ENCODE results near the gene LILRB5.
"Not testable (repeated sequence)": the region's sequence is repeated elsewhere in the genome, so short reads cannot be mapped to it uniquely, and the experiment has no call there.

Gene LILRB5

DNA sequence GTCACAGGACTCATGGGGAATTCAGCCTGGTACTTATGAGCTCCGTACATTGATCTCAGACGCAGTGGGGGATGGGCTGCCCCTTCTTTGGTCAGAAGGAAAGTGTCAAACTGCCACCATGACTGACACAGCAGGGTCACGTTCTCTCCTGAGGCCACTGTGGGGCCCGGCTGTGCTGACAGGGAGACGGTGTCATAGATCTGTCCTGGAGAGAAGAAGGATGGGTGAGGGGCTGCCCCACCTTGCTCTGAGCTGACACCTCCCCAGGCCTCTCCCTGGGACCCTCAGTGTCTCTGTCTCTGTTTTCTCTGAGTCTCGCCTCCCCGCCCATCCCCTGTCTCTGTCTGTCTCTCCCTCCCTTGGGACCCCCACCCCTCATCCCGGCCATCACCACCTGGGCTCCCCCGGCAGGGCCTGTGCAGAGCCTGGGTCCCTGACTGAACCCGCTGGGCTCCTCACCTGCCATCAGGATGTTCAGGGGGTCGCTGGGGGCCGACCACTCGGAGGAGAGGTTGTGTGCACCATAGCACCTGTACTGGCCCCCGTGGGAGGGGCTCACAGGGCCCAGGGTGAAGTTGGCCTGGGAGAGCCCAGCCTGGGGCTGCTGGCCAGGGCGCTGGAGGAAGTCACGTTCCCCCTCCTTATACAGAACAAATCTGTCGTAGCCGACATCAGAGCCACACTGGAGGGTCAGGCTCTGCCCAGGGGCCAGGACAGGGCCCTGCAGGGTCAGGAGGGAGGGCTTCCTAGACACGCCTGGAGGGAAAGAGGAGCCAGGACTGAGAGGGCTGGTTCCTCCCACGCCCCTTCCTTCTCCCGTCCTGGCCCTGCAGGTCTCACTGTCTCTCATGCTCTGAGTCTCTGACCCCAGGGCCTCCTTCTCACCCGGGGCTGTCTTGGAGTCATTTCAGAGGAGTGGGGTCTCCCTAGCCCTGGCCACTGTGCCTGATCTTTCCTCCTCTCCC, 16.4 kb downstream of the LILRB5 start:
- DNase-seq: not testable (repeated sequence)

DNA sequence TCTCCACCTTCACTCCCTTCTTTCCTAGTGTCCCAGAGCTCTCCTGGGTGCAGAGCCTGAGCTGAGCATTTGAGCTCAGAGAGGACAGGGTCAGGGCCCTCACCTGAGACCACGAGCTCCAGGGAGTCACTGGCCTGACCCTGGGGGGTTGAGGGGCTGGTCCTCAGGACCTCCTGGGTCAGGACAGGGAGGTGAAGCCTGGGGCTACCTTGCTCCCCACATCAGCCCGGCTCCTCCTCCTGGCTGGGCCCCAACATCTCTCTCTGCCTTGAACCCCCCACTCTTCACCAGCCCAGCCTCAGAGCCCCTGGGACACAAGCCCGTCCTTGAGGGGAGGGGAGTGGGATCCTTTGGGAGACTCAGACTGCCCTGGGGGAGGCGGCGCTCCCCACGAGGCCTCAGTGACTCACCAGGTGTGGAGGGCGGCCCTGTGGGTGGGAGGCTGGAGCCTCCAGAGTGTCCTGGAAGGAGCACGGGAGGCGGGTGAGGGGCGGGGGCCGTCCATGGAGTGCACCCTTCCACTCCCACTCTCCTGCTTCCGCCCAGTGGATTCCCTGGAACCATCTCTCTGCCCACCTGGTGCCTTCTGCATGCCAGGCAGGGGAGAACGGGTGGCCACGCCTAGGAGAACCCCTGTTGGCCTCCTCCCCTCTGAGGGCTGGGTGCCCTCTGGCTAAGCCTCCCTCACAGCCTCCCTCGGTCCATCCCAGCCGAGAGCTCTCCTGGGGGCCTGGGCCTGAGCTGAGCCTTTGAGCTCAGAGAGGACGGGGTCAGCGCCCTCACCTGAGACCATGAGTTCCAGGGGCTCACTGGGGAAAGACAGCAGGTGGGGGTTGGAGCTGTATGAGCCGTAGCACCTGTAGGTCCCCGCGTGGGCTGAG, 17.3 kb downstream of the LILRB5 start:
- DNase-seq: not testable (repeated sequence)

DNA sequence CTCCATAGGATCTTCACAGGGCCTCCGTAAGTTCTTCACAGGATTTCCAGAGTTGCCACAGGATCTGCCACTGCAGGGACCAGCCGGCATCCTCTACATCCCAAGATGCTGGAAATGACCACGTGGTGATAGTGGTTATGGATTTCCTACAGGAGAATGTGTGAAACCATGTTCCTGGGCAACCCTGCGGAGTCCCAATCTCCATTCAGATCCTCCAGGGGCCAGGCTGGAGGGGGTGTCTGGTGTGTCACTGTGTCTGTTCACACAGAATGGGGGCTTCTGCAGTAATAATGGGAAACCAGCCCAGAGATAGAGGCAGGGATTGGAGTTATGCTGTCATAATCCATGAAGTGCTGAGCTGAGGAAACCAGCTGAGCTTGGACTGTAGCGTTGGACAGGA, 23.1 kb downstream of the LILRB5 start:
- DNase-seq: no peak

DNA sequence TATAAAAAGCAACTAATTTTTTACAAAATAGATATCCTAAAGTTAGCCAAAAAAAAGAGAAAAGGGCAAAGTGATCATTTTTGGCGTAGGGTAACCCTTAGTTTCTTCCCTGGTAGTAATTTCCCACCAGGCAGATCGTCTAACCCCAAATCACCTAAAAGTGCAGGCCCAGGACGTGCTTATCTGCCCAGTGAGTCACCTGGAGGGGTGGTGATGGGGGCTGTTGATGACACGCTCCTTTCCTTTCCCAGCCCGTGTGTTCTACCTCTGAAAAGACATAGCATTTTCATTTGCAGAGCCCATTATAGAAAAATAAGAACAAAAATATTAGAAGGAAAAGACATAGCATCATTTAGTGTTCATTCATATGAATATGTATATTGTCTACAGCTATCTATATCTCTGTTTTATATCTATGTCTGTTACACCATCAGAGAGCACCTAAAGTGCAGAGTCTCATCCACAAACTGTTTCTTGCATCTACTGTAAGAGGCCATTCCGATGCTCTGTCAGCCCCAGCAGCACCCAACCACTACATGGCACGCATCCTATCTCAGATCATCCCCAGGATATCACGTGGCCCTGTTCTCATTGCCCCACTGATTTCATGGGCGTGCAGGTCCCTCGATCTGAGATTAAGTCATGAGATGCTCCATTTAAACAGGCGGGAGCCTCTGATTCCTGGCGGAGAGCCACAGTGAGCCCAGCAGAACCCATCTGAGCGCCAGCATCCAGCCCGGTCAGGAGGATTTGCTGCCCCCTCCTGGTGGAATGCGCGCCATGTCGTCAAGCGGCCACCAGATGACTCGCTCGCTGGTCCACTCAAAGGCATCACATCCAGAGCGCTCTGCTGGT, 25.8 kb downstream of the LILRB5 start:
- no peak for DNase-seq

DNA sequence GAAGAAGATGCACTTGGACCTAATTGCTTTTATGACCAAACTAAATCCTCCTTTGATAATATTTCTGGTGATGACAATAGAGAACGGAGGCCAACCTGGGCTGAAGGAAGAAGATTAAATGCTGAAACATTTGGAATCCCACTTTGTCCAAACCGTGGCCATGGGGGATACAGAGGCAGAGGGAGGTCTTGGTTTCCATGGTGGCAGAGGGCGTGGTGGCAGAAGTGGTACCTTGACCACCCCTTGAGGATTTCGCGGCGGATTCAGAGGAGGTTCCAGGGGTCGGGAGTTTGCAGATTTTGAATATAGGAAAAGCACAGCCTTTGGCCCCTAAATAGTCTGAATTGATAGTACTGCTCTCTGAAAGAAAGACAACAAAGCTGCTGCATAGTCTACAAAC, 27.0 kb downstream of the LILRB5 start:
- no peak for DNase-seq

DNA sequence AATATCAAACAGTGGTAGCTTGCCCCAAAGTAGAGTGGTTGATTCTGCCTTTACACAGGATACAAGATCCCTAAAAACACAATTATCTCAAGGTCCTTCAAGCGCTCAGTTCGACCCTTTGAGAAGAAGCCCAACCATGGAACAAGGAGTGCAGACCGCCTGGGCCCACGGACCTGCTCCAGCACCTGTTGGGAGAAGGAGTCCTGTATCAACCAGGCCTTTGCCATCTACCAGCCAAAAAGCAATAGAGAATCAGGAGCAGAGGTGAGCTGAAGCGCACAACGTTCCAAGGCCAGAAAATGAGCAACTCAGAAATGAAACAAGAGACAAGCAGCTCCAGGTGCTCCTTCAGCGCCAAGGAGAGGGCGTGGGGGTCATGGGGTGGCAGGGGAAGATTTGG, 27.9 kb downstream of the LILRB5 start:
- no peak for DNase-seq

DNA sequence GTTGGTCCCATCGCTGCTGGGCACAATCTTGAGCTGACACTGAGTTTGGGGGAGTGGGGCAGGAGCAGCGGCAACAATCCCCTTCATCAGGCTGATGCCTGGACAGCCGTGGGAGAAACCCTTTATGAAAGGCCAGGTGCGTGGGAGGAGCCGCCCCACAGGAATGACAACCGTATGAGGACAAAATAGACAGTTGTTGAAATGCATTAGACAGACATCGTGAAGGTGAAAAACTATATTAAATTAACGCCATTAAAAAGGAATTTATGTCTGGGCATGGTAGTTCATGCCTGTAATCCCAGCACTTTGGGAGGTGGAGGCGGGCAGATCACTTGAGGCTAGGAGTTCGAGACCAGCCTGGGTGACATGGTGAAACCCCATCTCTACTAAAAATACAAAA, 32.5 kb downstream of the LILRB5 start:
- not testable (repeated sequence) for DNase-seq

DNA sequence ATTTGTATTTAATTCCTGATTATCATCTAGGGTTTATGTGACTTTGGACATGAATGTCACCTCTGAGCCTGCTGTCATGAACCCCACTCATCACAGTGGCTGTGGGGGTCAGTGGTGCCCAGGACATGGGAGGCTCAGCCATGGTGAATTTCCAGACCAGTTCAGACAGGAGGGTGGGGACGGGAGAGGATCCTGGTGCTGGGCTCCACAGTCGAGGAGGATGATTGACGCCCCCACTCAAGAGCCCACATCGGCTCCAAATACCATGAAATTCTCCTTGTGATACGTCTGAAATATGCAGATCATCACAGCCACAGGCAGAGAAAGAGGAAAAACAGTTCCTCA, 33.2 kb downstream of the LILRB5 start:
- not testable (repeated sequence) for DNase-seq

DNA sequence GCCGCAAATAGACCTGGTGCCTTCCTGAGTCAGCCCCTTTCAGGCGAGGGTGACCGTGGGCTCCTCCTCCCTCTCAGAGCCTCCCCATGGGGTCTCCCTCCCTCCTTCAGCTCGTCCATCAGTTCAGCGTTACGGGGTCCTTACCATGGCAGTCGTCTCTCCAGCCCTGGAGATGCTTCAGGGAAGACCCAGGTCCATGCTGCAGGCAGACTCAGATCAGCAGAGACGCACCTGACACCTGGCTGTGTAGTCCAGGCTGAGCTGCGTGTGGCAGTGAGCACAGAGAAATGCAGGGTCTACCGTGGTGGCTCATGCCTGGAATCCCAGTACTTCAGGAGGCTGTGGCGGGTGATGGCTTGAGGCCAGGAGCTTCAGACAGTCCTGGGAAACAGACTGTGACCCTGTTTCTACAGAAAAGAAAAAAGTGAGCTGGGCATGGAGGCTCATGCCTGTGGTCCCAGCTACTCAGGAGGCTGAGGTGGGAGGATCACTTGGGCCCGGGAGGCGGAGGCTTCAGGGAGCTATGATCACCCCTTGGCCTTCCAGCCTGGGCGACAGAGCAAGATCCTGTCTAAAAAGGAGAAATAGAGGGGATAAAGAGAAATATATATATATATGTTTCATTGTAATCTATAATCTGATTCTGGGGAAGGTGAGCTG, 33.7 kb downstream of the LILRB5 start:
- not testable (repeated sequence) for DNase-seq

DNA sequence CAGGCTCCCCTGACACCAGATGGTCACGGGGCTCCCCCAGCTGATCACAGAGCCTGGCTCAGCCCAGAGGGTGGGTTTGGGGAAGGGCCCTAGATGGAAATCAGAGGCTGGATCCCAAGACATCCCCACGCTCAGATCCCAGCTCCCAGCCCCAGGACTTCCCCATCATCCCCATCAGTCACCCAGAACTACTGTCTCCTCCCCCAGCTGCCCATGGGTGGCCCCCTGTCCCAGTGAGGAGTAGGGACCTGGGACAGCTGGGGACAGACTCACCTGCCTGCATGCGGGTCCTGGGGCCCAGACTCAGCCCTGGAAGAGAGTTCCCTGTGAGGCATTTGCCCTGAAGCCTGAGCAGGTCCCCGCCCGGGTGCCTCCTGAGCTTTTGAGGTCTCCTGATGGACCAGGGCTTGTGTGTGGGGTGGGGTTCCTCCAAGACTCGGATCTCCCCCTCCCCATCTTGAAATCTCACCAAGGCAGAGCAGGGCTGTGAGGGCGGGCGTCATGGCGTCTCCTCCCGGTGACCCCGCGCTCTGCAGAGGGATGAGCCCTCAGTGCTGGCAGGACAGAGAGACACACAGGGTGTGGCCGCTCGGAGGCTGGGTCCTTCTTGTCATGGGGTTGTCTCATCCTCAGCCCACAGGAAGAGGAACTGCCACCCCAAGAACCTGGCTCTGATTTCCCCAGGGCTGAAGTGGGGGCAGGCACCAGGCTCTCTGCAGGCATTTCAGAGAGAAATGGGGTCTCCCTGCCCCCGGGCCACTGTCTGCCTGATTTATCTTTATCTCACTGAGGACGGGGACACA, 34.4 kb downstream of the LILRB5 start, which contains the start of gene LILRB3:
Gene LILRB3, minus strand, starts transcription at position 534 of the 803 bp plus-strand sequence. Its CDS starts 31 bp downstream, at position 503.
- not testable (repeated sequence) for DNase-seq

DNA sequence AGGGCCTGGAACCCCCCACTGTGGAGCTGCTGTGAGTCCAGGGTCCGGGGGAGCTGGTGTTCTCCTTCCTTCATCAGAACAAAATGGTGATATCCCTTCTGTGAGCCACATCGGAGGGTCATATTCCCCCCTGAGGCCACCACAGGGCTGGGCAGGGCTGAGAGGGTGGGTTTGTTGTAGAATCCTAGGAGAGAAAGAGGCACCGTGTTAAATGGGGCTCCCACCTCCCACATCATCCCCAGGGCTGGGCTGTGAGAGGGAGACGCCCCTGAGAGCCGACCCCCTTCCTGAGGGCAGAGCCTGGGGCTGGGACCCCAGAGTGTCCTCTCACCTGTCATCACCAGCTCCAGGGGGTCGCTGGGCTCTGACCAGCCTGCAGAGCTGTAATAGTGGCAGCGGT, 35.1 kb downstream of the LILRB5 start:
- DNase-seq: not testable (repeated sequence)

DNA sequence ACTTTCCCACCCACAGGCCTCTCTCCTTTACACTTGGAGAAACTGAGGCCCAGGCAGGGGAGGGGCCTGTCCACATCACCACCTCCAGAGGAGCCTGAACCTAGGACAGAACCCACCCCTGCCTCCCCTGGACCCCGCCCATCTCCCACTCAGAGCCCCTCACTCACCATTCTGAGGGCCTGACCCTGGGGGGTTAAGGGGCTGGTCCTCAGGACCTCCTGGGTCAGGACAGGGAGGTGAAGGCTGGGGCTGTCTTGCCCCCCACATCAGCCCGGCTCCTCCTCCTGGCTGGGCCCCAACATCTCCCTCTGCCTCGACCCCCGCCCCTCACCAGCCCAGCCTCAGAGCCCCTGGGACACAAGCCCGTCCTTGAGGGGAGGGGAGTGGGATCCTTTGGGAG, 37.4 kb downstream of the LILRB5 start:
- DNase-seq: not testable (repeated sequence)

DNA sequence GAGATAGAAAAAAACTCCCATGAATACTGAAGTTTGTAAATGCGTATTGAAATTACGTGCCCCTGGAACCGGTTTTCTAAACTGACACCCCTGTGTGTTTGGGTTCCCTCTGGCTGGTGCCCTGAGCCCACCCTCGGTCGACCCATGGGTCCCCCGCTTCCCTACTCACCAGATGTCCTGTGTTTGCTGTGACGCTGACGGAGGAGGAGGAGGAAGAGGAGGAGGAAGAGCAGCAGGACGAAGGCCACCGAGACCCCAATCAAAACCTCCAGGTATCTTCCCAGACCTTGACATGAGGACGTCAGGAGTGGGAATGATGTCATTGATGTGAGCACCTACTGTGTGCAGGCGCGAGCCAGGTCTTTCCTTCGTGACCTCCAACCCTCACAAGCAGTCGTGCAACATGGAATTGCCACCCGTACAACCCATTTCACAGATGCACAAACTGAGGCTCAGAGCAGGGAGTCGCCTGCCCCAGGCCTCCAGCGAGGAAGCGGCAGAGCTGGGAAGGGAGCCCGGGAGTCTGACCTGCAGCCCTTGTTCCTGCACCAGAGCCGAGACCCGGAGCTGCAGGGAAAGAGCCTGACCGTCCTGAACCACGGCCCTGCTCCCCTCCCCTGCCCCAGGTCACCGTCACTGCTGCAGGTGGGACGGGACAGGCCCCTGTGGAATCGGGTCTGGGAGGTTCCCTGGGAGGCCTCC, 38.0 kb downstream of the LILRB5 start:
- no peak for DNase-seq

DNA sequence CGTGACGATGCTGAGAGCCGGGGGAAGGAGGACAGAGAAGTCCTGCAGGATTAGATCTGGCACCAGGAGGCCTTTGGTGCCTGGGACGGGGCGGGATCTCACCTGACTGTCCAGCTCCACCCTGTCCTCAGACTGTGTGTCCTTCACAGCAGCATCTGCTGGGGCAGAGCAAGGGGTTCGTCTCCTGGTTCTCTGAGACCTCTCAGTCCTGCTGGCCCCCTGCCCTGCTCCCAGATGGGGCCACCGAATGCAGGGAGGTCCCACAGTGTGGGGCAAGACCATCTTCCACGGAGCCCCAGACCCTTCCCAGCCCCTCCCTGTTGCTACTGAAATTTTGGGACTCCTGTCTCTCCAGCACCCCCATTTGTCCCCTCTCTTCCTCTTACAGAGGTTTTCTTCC, 38.8 kb downstream of the LILRB5 start:
- no peak for DNase-seq

DNA sequence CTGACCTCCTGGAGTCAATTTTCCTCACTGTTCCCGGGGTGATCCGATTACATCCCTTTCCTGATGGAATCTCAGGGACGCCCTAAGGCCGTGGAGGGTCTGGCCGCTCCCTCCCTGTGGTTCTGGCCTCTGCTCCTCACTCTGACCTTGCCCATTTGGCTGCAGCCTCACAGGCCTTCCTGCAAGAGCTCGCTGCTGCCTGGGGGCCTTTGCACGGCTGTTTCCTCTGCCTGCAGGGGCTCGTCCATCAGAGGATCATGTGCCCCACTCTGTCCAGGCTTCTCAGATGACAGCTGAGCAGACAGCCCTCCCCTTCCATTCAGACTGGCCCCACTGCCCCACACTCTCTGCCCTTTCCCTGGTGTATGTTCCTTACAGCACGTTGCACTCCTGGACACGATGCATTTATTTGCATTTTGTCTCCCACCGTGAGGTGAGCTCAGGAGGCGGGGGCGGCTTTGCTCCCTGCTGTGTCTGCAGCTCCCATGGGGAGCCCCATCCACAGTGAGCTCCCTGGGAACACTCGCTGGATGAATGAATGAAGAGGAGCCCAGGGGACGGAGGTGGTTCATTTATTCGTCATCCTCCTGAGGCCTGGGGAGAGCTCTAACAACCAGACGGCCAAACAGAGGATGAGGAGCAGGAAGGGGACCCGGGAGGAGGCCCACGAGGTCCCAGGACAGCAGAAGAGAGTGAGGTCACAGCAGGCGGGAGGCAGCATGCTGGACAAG, 39.4 kb downstream of the LILRB5 start:
- DNase-seq: not testable (repeated sequence)

DNA sequence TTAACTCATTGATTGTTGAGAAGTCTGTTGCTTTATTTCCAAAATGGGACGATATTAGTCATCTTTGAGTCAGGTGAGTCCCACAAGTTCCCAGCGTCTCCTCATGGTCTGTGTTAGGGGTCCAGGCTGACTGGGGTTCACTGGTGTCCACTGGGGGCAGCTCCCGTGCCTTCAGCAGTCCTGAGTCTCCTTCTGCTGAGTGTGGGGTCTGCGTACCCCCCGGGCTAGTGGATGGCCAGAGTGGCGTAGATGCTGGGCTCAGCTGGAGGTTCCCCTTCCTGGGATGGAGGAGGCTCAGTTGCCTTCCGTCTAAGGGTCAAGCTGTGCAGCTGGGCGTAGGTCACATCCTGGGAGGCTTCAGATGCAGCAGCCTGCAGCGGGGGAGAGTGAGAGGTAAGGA, 40.2 kb downstream of the LILRB5 start:
- DNase-seq: no peak

DNA sequence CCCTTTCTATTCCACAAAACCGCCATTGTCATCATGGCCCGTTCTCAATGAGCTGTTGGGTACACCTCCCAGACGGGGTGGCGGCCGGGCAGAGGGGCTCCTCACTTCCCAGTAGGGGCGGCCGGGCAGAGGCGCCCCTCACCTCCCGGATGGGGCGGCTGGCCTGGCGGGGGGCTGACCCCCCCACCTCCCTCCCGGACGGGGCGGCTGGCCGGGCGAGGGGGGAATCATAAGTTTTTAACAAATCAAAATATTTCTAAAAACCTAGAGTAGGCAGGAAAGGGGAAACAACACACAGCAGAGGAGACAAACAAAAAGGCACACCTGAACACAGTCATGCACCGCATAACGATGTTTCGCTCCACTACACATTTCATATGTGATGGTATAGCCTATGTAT, 42.3 kb downstream of the LILRB5 start:
- not testable (repeated sequence) for DNase-seq

DNA sequence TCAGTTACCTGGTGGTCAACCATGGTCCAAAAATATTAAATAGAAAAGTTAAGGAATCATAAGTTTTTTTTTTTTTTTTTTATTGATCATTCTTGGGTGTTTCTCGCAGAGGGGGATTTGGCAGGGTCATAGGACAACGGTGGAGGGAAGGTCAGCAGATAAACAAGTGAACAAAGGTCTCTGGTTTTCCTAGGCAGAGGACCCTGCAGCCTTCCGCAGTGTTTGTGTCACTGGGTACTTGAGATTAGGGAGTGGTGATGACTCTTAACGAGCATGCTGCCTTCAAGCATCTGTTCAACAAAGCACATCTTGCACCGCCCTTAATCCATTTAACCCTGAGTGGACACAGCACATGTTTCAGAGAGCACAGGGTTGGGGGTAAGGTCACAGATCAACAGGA, 42.9 kb downstream of the LILRB5 start:
- DNase-seq: not testable (repeated sequence)

DNA sequence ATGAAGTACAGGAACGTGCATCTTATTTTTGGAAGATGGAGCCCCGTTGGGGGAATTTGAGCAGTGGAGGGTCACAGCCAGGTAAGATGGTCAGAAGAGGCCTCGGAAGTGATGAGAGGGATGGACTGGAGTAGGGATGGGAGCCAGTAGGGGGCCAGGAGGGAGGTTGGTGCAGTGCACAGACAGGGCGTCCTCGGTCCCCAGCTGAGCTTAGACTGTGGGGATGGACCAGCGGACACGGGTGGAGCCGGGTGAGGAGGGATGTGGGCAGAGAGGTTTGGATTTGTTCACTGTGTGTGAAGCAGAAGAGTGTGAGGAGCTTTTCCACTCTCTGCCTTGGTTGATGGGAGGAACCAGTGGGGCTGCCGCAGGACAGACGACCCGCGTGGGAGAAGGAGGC, 45.8 kb downstream of the LILRB5 start:
- no peak for DNase-seq

All from NCI-H1048 (cell line).